Raji (cell line): ENCODE results near the gene XPR1.

Experiments used
- POLR2A ChIP-seq: IDR thresholded peaks from 2 replicates; pipeline ENCODE4 v1.6.1; 2011; ENCODE audit warnings: low read depth, low read length, control low read depth; ENCODE audit not compliant: insufficient read depth

The XPR1 gene

DNA sequence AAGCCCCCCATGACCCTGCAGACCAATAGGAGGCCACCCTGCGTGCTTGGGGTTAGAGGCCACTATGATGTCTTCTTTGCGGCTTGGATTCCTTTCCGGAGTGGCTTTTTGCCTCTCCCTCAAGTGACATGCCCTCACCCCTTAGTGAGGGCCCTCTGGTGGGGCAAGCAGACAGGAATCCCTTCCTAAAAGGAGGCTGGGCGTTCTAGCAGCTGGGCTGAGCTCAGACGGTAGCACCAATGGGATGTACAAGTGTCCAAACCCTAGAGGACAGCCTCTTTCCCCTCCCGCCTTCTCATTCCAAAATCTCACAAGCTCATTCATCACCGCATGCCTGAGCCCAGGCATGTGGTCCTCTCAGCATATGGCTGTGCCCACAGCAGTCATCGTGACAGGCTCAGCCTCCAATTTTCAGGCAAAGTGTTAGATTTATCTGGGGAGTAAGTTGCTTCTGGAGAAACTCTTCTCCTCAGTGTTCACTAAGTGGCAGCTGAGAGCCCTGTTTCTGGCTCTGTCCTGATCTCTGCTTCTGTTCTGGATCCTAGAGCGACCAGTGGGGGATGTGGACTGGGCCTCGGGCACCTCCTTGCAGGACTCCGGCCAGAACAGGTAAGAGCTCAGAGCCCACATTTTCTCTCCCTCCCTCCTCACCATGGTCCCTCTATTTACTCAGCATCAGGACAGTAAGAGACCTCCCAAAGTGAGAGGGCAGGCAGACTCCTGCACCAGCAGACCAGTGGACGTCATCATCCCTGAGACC, 285.7 kb downstream of the XPR1 start:
- TF ChIP-seq POLR2A = no peak

DNA sequence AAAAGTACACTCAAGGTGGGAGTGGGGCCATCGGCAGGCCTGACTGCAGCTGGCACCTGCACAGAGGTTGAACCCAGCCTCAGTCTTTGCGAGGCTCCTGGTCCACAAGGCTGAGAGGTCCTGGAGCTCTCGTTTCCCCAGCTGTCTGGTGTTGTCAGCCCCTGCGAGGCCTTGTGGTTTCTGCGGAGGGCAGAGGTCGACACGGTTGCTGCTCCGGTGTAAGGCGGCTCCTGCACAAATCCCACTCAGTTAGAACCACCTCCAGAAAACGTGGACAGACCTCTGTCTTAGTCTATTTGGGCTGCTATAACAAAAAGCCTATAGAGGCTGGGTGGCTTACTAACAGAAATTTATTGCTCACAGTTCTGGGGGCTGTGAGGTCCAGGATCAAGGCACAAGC, 286.7 kb downstream of the XPR1 start:
- no peak for TF ChIP-seq POLR2A

DNA sequence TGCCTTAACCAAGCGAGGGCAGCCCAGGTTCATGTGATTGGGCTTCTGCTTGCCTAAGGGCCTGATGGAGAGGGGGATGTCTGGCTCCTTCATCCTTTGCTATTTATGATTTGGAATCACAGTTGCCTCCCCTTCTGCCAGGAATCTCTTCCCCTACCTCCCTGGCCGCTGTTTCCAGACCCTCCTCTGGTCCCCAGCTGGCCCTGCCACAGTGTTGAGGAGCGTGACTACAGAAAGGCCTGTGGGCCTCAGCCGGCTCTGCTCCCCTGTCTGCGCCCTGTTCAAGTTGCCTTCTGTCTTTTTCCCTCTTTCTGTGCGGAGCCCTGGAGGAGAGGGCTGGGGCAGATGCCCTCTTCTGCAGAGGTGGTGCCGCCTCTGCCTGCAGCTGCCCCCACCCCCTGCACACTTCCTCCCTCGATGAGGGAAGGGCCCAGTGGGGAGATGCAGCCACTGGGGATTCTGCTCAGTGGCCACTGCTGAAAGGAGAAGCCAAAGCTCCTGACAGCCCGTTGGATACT, 287.4 kb downstream of the XPR1 start:
- no peak for TF ChIP-seq POLR2A

DNA sequence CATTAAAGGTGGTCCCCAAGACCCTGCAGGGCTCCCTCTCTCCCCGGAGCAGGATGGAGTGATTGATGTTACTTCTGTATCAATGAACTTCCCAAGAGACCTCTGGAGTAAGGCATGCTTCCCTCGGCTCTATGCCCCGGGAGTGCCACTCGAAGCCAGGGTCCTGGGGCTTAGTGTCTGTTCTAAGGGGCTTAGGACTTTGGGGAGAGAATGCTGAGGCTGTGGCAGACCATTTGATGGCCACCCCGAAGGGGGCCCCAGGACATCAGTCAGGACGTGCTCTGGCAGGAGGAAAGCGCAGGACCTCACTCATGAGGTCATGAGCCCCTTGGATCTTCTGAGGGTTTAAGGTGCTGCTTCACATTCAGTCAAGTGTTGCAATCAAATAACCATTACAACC, 288.4 kb downstream of the XPR1 start:
- no peak for TF ChIP-seq POLR2A

DNA sequence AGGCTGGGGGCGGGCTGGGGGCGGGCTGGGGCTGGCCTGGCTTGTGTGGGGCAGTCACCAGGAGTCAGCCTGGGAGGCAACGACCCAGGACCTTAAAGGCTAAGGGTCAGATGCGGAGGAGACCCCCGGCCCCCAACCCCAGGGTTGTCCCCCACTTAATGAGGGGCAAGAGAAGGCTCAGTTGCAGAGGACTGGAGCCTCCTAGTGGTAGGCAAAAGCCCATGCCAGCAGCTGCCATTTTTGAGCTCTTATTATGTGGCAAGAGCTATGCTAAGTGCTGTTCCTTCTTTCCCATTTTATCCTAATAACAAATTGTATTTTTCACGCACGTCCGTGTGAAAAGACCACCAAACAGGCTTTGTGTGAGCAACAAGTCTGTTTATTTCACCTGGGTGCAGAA, 288.9 kb downstream of the XPR1 start:
- TF ChIP-seq POLR2A = no peak

DNA sequence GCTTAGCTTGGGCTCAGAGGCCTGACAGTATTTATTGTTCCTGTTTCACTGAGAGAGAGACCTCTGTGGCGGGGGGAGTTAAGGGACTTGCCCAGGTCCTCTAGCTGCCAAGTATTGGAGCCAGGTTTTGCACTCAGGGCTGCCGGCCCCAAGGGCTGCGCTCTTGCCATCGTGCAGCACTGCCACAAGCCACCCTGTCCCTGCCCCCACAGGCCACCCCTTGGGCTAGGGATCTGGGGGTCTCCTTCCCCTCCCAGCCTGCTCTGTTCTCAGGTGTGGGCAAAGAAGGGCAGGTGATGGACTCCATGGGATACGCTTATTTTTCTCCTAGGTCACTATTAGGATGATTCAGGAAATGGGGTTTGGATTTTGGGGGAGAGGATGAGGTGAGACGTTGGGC, 289.6 kb downstream of the XPR1 start:
- TF ChIP-seq POLR2A = no peak

DNA sequence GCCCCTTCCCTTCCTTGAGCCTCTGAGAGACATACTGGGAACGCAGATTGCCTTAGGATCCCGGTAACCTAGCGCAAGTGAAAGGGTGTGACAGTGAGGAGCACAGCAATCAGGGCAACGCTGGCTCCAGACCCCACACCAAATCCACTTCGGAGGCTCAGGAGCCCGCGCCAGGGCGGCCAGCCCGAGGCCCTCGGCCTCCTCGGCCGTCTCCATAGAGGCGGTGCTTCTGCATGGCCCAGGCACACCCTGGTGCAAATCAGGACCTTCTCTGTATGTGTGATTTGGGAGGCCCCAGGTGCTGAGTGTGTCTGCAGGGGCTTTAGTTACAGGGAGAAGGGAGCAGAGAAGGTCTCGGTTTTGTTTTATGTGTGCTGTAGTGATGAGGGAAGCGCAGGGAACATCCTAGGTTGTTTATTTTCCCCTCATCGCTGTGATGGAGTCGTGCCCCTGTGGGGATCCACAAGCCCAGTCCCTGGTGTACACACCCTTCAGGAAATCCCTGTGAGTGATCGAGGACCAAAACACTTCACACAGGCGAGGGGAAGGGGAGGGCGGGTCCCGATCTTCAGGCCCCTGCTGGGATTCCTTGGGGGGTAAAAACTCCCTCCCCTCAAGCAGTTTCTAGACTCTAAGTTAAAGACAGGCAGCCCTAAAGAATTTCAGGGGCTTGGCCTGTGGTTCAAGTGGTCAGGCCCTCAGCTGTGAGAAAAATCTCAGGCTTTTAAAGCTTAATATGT, 290.2 kb downstream of the XPR1 start:
- no peak for TF ChIP-seq POLR2A

DNA sequence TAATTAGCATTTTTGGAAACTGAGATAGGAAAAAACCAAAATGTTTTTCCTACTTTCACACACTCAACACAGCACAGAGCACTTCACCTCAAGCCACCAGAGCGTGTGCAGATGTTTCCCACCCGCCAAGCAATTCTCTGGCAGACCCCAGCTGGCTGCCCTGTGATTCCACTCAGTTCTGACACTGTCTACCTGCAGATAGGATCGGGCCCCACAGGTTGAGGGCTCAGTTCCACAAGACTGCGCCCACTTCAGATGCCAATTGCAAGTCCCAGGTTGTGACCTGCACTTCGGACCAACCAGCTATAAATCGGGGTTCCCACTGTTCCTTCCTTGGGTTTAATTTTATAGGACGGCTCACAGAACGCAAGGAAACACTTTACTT, 290.8 kb downstream of the XPR1 start:
- TF ChIP-seq POLR2A = no peak

DNA sequence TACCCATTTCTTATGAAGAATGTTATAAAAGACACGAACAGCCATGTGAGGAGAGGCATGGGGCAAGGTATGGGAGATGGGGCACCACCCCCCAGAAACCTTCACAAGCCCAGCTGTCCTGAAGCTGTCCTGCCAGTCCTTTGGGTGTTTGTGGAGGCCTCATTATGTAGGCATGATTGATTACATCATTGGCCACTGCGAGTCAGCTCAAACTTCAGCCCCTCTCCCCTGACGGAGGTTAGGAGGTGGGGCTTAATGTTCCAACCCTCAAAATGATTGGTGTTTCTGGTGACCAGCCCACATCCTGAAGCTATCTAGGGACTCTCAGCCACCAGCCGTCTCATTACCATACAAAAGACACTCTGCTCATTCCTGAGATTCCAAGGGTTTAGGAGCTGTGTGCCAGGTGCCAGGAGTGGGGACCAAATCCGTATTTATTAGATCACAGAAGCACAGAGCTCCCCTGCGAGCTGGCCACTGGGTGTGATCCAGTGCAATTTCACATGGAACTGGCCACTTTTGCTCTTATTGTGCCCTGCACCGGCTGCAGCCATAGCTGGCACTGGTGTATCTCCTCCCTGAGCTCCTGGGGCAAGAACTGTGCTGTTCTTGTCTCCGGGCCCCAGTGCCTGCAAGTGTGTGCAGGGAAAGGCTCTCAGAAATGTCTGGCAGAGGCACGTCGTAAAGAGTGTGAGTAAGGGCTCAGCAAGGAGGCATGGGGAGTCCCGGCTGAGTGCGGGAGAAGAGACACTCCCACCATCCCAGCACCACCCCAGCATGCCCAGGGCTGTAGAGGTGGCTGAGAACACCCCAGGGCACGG, 291.4 kb downstream of the XPR1 start:
- TF ChIP-seq POLR2A = no peak

DNA sequence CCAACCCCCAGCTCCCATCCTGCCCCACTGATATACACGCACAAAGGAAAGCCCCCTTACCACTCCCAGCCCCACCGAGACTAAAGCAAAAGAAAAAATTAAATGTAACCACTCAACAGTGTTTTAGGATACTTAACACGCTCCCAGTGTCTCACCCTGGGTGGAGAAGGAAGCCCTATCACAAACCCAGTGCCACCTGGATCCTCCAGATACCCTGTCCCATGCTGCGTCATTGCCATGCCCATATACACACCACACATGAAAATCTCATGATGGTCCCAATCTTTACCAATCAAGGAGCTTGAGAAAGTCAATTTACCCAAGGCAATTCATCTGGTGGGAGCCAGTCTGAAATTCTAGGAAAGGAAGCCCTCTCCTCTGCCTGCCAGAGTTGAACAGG, 292.1 kb downstream of the XPR1 start:
- TF ChIP-seq POLR2A = no peak

DNA sequence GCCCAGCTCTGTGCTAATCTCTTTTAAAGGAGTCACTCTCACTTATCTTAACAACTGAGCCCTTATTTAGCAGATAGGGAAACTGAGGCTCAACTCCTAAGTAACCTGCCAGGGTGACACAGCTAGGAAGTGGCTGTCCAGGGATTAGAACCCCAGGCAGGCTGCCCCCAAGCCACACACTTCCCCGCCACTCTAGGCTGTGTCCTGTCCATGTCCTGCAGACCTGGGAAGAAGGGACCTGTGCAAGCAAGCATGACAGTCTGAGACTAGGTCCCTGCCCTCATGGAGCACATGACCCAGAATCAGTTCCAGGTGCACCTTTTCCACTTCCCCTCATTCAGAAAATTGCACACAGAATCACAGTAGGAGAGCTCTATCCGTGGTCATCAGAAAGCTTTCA, 293.1 kb downstream of the XPR1 start:
- TF ChIP-seq POLR2A = no peak

DNA sequence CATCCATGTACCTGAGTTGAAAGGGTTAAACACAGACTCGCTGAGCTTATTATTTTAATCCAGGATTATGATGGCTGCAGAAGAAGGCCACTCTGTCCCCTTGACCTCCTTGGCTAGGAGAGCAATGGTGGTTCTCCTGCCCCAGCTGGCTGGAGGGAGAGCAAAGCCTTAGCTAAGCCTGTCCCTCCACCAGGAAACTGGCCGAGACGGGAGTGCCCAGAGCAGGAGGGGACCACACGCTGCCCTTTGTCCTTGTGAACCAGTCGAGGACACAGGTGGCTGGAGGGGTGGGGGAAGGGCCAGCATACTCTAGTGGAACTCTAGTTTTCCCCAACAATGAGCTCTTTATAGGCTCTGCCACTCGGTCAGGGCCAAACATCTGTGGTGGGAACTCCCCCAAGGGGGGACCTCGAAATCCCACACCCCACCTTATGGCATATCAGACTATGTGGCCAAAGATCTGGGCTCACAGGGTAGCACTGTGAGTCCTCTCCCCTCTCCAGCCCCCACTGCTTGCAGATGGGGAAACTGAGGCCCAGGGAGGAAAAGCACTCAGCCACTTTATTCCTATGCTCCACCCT, 293.7 kb downstream of the XPR1 start:
- TF ChIP-seq POLR2A = no peak

DNA sequence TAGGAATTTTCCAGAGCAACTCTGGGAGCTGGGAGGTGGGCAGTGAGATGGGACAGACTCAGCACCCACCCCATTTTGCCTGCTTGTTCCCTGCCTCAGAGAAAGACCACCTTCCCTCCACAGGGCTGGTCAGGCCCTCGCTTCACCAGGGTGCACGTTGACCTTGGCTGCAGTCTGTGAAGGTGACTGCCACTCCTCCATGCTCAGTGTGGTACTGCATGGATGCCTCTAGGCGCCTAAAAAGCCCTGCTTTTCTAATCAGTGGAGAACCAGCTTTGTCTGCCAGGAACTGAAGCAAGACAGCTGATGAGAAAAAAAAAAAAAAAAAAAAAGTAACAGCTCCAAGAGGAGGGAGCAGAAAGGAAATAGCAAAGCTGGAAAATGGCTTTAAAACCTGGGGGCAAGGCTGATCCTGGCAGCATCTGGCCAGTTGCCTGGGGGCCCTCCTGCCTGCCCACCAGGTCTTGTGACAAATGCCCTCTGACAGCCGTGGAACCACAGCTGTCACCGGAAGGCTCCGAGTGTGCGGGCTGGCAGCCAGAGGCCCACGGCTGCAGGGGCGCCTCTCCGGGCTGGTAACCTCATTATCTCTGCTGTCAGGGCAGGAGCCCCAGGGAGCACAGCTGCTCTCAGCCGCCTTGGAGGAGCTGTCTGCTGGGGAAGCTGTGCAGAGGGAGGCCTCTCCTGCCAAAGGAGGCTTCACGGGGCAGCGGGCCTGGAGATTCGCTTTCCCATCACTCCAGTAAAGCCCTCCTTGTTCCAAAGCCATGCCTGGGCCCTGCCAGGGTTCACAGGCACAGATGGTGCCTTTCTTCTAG, 294.6 kb downstream of the XPR1 start:
- no peak for TF ChIP-seq POLR2A

DNA sequence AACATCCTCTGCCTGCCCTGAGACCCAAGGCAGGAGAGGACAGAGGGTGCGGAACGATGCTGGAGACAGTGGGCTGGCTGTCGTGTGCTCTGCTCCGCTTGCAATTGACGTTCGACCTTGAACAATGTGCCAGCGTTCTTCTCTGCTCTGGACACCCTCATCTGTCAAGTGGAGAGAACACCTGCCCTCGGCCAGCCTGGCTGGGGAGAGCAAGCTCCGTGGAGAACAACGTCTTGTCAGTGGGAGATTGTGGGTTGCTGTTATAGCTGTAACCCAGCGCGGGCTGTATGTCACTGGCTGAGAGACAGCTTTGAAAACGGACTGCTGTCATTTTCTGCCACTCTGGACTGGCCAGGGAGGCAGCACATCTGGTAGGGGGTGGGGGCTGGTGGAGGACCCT, 295.5 kb downstream of the XPR1 start:
- no peak for TF ChIP-seq POLR2A
